Naive thymus-derived CD4-positive, alpha-beta T cell (primary cell): ENCODE measurements around the gene TTC19. TPM values are rescaled to one million over a fixed set of nuclear protein-coding genes. Genes with fewer than 3 reads are reported as not detected.

ENCODE experiments used
- ATAC-seq: fragments of 150-1000 bp; cut with Tn5 transposase; 2 replicates; pipeline ENCODE4 v1.10.0; 2021; ENCODE audit warnings: mild to moderate bottlenecking, moderate library complexity
- CTCF ChIA-PET: fragments of 350-600 bp; sonication (Branson Sonifier 250); formaldehyde crosslinking; loops from one replicate; lab custom pipeline; 2021; ENCODE audit warnings: antibody characterized with exemption; lab: Charles Lee
- POLR2A ChIA-PET: fragments of 350-600 bp; sonication (Branson Sonifier 250); formaldehyde crosslinking; loops from one replicate; lab custom pipeline; 2021; ENCODE audit warnings: antibody characterized with exemption, inconsistent platforms; lab: Charles Lee
- DNase-seq, 9 donors: peaks; one replicate each; pipeline versions ENCODE4 v3.0.0 to v3.0.0-alpha.2; 2020 to 2022; ENCODE audit warnings: mixed read lengths in 1 of 9
- H3K27ac ChIP-seq: one replicate; pipeline ENCODE4 v1.7.0; 2013; ENCODE audit warnings: mild to moderate bottlenecking, low read depth, low read length, moderate library complexity
- H3K27me3 ChIP-seq, 2 donors: one replicate each; pipeline ENCODE4 v1.7.0; 2013; ENCODE audit warnings: low read length in 2 of 2, mild to moderate bottlenecking in 2 of 2, moderate library complexity in 2 of 2; ENCODE audit not compliant: control insufficient read depth in 2 of 2, insufficient read depth in 2 of 2
- H3K36me3 ChIP-seq, 3 experiments: 1 replicate in 2 of 3; 2 replicates in 1 of 3; pipeline ENCODE4 v1.7.0; 2013; ENCODE audit warnings: low read length in 3 of 3, mild to moderate bottlenecking in 3 of 3, moderate library complexity in 1 of 3; ENCODE audit not compliant: insufficient read depth in 3 of 3, control insufficient read depth in 2 of 3
- H3K4me1 ChIP-seq, 2 donors: one replicate each; pipeline ENCODE4 v1.7.0; 2013; ENCODE audit warnings: low read length in 2 of 2, mild to moderate bottlenecking in 2 of 2, moderate library complexity in 1 of 2; ENCODE audit not compliant: control insufficient read depth in 2 of 2, insufficient read depth in 2 of 2
- H3K4me3 ChIP-seq: 2 replicates; pipeline ENCODE4 v1.7.0; 2013; ENCODE audit warnings: mild to moderate bottlenecking, low read length
- H3K9me3 ChIP-seq, 3 experiments: 1 replicate in 2 of 3; 2 replicates in 1 of 3; pipeline ENCODE4 v1.7.0; 2013; ENCODE audit warnings: low read length in 3 of 3; ENCODE audit not compliant: control insufficient read depth in 2 of 3
- H3K27ac Mint-ChIP-seq, 9 donors: one replicate each; pipeline ENCODE4 v1.8.0; 2020 to 2022; ENCODE audit warnings: mixed read lengths in 9 of 9, mild to moderate bottlenecking in 8 of 9, moderate library complexity in 5 of 9, inconsistent platforms in 2 of 9
- H3K27me3 Mint-ChIP-seq, 5 donors: one replicate each; pipeline ENCODE4 v1.8.0; 2021 to 2022; ENCODE audit warnings: mixed read lengths in 5 of 5, mild to moderate bottlenecking in 1 of 5
- H3K36me3 Mint-ChIP-seq, 5 donors: one replicate each; pipeline ENCODE4 v1.8.0; 2020 to 2022; ENCODE audit warnings: mixed read lengths in 5 of 5, mild to moderate bottlenecking in 3 of 5, inconsistent platforms in 1 of 5
- H3K4me1 Mint-ChIP-seq, 7 donors: one replicate each; pipeline ENCODE4 v1.8.0; 2020 to 2022; ENCODE audit warnings: mixed read lengths in 7 of 7, mild to moderate bottlenecking in 3 of 7, inconsistent platforms in 1 of 7
- H3K4me3 Mint-ChIP-seq, 10 donors: one replicate each; pipeline ENCODE4 v1.8.0; 2020 to 2022; ENCODE audit warnings: mild to moderate bottlenecking in 10 of 10, mixed read lengths in 10 of 10, moderate library complexity in 6 of 10, inconsistent platforms in 2 of 10
- H3K9me3 Mint-ChIP-seq, 11 donors: one replicate each; pipeline ENCODE4 v1.8.0; 2020 to 2022; ENCODE audit warnings: mixed read lengths in 11 of 11, mild to moderate bottlenecking in 4 of 11, inconsistent platforms in 1 of 11, moderate library complexity in 1 of 11
- intact Hi-C, 2 donors: fragments of 100-400 bp; cut with micrococcal nuclease; formaldehyde crosslinking; loops; one replicate each; pipeline ENCODE4 v1.15.1; 2023
- polyA plus RNA-seq, 2 donors: library from polyadenylated mRNA; unstranded; fragments of 300-500 nt; fragmentation: Illumina TruSeq; gene quantifications; one replicate each; pipeline ENCODE4 v1.2.3, GENCODE V29; 2021
- total RNA-seq, 6 experiments: library from RNA in 5 of 6; stranded (reverse) in 5 of 6; gene quantifications; 1 replicate in 5 of 6; 2 replicates in 1 of 6; pipeline ENCODE4 v1.2.3 and lab custom pipeline; 2021 to 2026

Gene TTC19
- total and polyA plus RNA-seq, 7 experiments from 2014 or later = 32.8 to 61.6 (median 35.9) TPM

DNA sequence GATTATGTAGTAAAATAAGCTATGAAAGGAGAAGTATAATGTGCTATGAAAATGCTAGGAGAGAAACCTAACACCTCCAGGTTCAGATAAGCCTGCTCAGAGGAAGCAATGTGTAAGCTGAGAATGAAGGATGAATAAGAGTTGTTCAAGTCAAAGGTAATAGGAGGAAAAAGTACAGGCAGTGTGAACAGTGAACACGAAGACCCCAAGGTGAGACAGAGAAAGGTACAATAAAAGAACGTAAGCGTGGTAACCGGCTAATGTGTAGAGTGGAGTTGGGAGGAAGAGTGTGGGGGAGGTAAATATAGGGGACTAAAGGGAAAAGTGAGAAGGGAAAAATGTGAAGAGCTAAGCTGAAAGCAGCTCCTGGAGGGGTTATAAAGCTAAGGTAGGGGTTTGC, 74.2 kb downstream of the TTC19 start:
- DNase-seq = no peak
- H3K4me3 Mint-ChIP-seq = no peak overlapping the region
- Histone ChIP-seq H3K4me1 (no peaks in the 10 kb centered on the region), H3K9me3 (no peaks in the 10 kb centered on the region), H3K4me3 (no peak overlapping the region), H3K27me3 (no peaks in the 10 kb centered on the region), H3K27ac (no peak overlapping the region), H3K36me3 (peaks cover 19 to 83% (median 31%) of the 10 kb centered on the region in 3 experiments)
- intact Hi-C loops = no loop called here
- ChIA-PET CTCF (no interaction called here), POLR2A (no interaction called here)
- peaks cover 4 to 66% (median 38%) of the 10 kb centered on the region in 5 donors for H3K36me3 Mint-ChIP-seq
- H3K27ac Mint-ChIP-seq = peak overlapping the region in 4 of 9 donors; percentile 3 to 53 (median 32)
- no peaks in the 10 kb centered on the region for H3K27me3 Mint-ChIP-seq
- H3K4me1 Mint-ChIP-seq = peaks cover 0 to 7% (median 0%) of the 10 kb centered on the region in 7 donors
- H3K9me3 Mint-ChIP-seq = no peaks in the 10 kb centered on the region
- ATAC-seq = no peak

DNA sequence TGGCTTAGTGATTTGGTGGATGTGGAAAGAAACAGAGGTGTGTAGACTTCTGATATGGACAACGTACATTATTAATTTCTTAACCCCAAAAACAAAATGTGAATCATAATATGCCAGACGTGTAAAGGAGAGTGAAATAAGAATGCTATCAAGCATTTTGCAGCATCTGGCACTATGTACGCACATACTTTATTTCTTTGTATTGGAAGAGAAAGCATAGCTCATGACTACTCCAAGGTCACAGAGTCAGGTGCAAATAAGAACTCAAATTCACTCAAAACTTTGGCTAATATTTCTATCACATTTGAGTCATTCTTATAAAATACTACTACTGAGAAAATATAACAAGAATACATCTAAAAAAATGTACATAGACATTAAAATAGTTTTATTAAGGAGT, 74.8 kb downstream of the TTC19 start:
- Histone ChIP-seq H3K27ac (no peak overlapping the region), H3K36me3 (peaks cover 19 to 84% (median 36%) of the 10 kb centered on the region in 3 experiments), H3K4me3 (no peak overlapping the region), H3K4me1 (no peaks in the 10 kb centered on the region), H3K27me3 (no peaks in the 10 kb centered on the region), H3K9me3 (no peaks in the 10 kb centered on the region)
- DNase-seq = no peak
- Mint-ChIP-seq H3K9me3 (no peaks in the 10 kb centered on the region), H3K4me1 (peaks cover 0 to 7% (median 0%) of the 10 kb centered on the region in 7 donors), H3K27ac (peak overlapping the region in 2 of 9 donors; percentile 3 to 28), H3K4me3 (no peak overlapping the region), H3K27me3 (no peaks in the 10 kb centered on the region), H3K36me3 (peaks cover 4 to 66% (median 38%) of the 10 kb centered on the region in 5 donors)
- no peak for ATAC-seq
- ChIA-PET POLR2A (no interaction called here), CTCF (no interaction called here)
- intact Hi-C loops = no loop called here

DNA sequence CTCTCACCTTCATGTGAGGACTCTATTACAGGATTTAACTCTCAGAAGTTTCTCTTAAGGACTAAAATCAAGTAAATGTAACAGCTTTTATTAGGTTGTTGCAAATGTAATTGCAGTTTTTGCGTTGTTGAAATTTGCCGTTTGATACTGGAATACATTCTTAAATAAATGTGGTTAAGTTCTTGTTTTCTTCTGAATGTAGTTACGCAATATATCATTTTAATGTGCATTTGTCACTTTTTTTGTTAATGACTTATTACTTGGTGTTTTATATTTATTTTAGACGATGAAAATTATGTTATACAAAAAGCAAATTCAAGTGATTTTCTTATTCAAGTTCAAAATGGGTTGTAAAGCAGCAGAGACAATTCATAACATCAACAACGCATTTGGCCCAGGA, 76.3 kb downstream of the TTC19 start:
- ChIA-PET POLR2A (no interaction called here), CTCF (no interaction called here)
- no peaks in the 10 kb centered on the region for H3K9me3 ChIP-seq
- intact Hi-C loops = no loop called here
- no peak overlapping the region for H3K27ac ChIP-seq
- no peak for DNase-seq
- no peak for ATAC-seq
- peak overlapping the region in 1 of 9 donors; percentile 48 for H3K27ac Mint-ChIP-seq
- H3K36me3 Mint-ChIP-seq = peaks cover 4 to 61% (median 37%) of the 10 kb centered on the region in 5 donors
- no peaks in the 10 kb centered on the region for H3K27me3 ChIP-seq
- no peaks in the 10 kb centered on the region for H3K9me3 Mint-ChIP-seq
- H3K36me3 ChIP-seq = peaks cover 18 to 81% (median 41%) of the 10 kb centered on the region in 3 experiments
- no peaks in the 10 kb centered on the region for H3K27me3 Mint-ChIP-seq
- peaks cover 0 to 7% (median 0%) of the 10 kb centered on the region in 7 donors for H3K4me1 Mint-ChIP-seq
- no peak overlapping the region for H3K4me3 ChIP-seq
- H3K4me1 ChIP-seq = no peaks in the 10 kb centered on the region
- H3K4me3 Mint-ChIP-seq = no peak overlapping the region

Other genes with a start within 250 kb of the TTC19 start
- gene ADORA2B, start 54.7 kb upstream of the TTC19 start, total RNA-seq = 1 to 10 TPM in 2 of 5 experiments, under 1 TPM in 1, not detected in 2; 0.50 to 2.2 (median 1.6) TPM
- 1 to 10 TPM in 1 of 2 donors, under 1 TPM in 1; 0.71 to 2.6 TPM for gene ADORA2B, start 54.7 kb upstream of the TTC19 start, polyA plus RNA-seq
- 10 to 100 TPM; 10.0 to 39.6 (median 25.4) TPM for gene ZSWIM7, start 120 bp upstream of the TTC19 start, total RNA-seq
- 10 to 100 TPM; 78.6 to 82.7 TPM for gene ZSWIM7, start 120 bp upstream of the TTC19 start, polyA plus RNA-seq
- gene NCOR1, start 215.7 kb downstream of the TTC19 start, total RNA-seq = 100 to 1,000 TPM; 131 to 169 (median 149) TPM
- gene NCOR1, start 215.7 kb downstream of the TTC19 start, polyA plus RNA-seq = 100 to 1,000 TPM in 1 of 2 donors, 10 to 100 TPM in 1; 75.8 to 165 TPM
- 10 to 100 TPM; 34.1 to 82.5 (median 75.3) TPM for gene PIGL, start 217.4 kb downstream of the TTC19 start, total RNA-seq
- 10 to 100 TPM; 12.3 to 15.2 TPM for gene PIGL, start 217.4 kb downstream of the TTC19 start, polyA plus RNA-seq